HepG2 (cell line): ENCODE measurements around the gene TPI1. TPM values are rescaled to one million over a fixed set of nuclear protein-coding genes. Genes with fewer than 3 reads are reported as not detected.

ENCODE experiments used
- ARNT ChIP-seq: fragments of 450-650 bp; IDR thresholded peaks from 2 replicates; pipeline ENCODE4 v1.6.1; 2017
- ASH2L ChIP-seq: fragments of 300-600, 200-600 bp; sonication (generic); IDR thresholded peaks from 2 replicates; pipeline ENCODE4 v1.7.0; 2017; ENCODE audit warnings: low read depth, mild to moderate bottlenecking, moderate library complexity, mixed read lengths, low read length; ENCODE audit not compliant: insufficient read length
- CREM ChIP-seq, 2 experiments: sonication (generic) in 1 of 2; formaldehyde crosslinking in 1 of 2; IDR thresholded peaks; 2 replicates each; pipeline versions ENCODE4 v1.4.0 to v1.6.1; 2016 to 2020; ENCODE audit warnings: antibody characterized with exemption in 1 of 2, mild to moderate bottlenecking in 1 of 2, missing genetic modification reagents in 1 of 2
- EED ChIP-seq: sonication (generic); formaldehyde crosslinking; IDR thresholded peaks from 2 replicates; pipeline ENCODE4 v1.5.0; 2020; ENCODE audit warnings: mild to moderate bottlenecking, missing genetic modification reagents
- FOXK1 ChIP-seq: sonication (generic); formaldehyde crosslinking; IDR thresholded peaks from 2 replicates; pipeline ENCODE4 v1.4.0; 2020; ENCODE audit warnings: low read depth, missing genetic modification reagents, borderline replicate concordance
- HNRNPH1 ChIP-seq: fragments of 200-400 bp; formaldehyde crosslinking; optimal IDR thresholded peaks from 2 replicates; pipeline ENCODE3; 2017; ENCODE audit warnings: mild to moderate bottlenecking, low read depth, low read length
- MBD4 ChIP-seq: IDR thresholded peaks from 2 replicates; pipeline ENCODE4 v1.6.1; 2012; ENCODE audit warnings: low read length, inconsistent platforms, borderline replicate concordance
- SRSF9 ChIP-seq: fragments of 200-400 bp; formaldehyde crosslinking; IDR thresholded peaks from 2 replicates; pipeline ENCODE4 v1.6.1; 2018; ENCODE audit warnings: borderline replicate concordance, mild to moderate bottlenecking, low read depth, low read length; ENCODE audit not compliant: insufficient read depth, poor library complexity, severe bottlenecking
- STAT6 ChIP-seq: sonication (generic); formaldehyde crosslinking; IDR thresholded peaks from 2 replicates; pipeline ENCODE4 v1.4.0; 2020; ENCODE audit warnings: missing genetic modification reagents, mild to moderate bottlenecking, borderline replicate concordance
- YEATS4 ChIP-seq: sonication (generic); formaldehyde crosslinking; IDR thresholded peaks from 2 replicates; pipeline ENCODE4 v1.4.0; 2020; ENCODE audit warnings: missing genetic modification reagents, borderline replicate concordance
- ZNF383 ChIP-seq: sonication (generic); formaldehyde crosslinking; IDR thresholded peaks from 2 replicates; pipeline ENCODE4 v1.4.0; 2020; ENCODE audit warnings: missing genetic modification reagents, mild to moderate bottlenecking, borderline replicate concordance
- polyA plus RNA-seq, 8 experiments: library from polyadenylated mRNA; depleted of rRNA in 3 of 8; stranded (reverse) in 7 of 8; unstranded in 1 of 8; fragments of >200 nt; fragmentation: Illumina TruSeq in 4 of 8; extraction: Trizol in 4 of 8; gene quantifications; 2 replicates each; pipeline versions ENCODE4 v1.2.1 to v1.2.3, GENCODE V29; 2011 to 2016; ENCODE audit warnings: low read depth in 4 of 8, missing spikeins in 1 of 8, mixed read lengths in 1 of 8; ENCODE audit not compliant: insufficient read depth in 1 of 8
- total RNA-seq, 5 experiments: library from RNA; depleted of rRNA; stranded (reverse); fragments of >200 nt; fragmentation: Illumina TruSeq; extraction: Trizol; gene quantifications; 2 replicates each; pipeline ENCODE4 v1.2.3, GENCODE V29; 2016; ENCODE audit warnings: low read depth in 1 of 5
- TF ChIP-seq, protein P1 (sequence below): sonication (generic); formaldehyde crosslinking; IDR thresholded peaks from 2 replicates; pipeline ENCODE4 v1.4.0; 2020; ENCODE audit warnings: missing genetic modification reagents, borderline replicate concordance
- TF ChIP-seq, protein P2 (sequence below): fragments of 450-650 bp; IDR thresholded peaks from 2 replicates; pipeline ENCODE4 v1.6.1; 2016
- TF ChIP-seq, protein P3 (sequence below): sonication (generic); formaldehyde crosslinking; IDR thresholded peaks from 2 replicates; pipeline ENCODE4 v1.4.0; 2020; ENCODE audit warnings: missing genetic modification reagents, borderline replicate concordance

Gene TPI1
- total and polyA plus RNA-seq, 2 of the 13 experiments (the other 11 are each of a cell fraction or from before 2014, with no cell fraction given), result 945 to 2,535 TPM

DNA sequence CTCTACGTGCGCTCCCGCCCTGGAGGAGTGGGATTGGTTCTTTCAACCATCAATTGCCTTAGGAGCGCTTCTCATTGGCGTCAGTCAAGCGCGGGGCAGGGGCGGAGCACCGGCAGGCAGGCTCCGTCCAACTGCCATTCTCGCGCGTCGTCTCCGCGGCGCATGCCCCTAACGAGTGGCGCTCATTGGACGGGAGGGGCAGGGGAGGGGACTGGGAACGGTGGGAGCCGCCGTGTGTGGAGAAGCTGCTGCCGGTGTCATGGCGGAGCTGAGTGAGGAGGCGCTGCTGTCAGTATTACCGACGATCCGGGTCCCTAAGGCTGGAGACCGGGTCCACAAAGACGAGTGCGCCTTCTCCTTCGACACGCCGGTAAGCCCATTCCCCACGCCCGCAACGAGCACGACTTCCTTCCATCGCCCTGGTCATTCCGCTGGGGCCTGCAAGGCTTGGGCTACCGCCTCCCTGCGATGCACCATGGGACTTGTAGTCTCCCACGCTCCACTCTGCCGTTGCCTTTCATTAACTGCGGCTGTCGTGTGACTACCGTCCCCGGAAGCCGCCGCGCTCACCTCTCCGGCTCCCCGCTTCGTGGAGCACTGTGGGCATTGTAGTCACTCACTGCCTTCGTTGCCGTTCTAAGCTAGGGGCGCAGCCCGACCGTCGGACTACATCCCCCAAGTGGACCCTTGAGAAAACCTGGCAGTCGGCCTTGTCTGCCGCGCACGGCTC is 15.2 kb upstream of the TPI1 start, which contains the start of gene USP5 (continued):
- no peak for TF ChIP-seq SRSF9
- no peak for TF ChIP-seq STAT6 (CRISPR knock-in tag)
- no peak for TF ChIP-seq MBD4
- no peak for TF ChIP-seq ARNT
- TF ChIP-seq ASH2L, result peak; percentile 66
- TF ChIP-seq, protein P1, sequence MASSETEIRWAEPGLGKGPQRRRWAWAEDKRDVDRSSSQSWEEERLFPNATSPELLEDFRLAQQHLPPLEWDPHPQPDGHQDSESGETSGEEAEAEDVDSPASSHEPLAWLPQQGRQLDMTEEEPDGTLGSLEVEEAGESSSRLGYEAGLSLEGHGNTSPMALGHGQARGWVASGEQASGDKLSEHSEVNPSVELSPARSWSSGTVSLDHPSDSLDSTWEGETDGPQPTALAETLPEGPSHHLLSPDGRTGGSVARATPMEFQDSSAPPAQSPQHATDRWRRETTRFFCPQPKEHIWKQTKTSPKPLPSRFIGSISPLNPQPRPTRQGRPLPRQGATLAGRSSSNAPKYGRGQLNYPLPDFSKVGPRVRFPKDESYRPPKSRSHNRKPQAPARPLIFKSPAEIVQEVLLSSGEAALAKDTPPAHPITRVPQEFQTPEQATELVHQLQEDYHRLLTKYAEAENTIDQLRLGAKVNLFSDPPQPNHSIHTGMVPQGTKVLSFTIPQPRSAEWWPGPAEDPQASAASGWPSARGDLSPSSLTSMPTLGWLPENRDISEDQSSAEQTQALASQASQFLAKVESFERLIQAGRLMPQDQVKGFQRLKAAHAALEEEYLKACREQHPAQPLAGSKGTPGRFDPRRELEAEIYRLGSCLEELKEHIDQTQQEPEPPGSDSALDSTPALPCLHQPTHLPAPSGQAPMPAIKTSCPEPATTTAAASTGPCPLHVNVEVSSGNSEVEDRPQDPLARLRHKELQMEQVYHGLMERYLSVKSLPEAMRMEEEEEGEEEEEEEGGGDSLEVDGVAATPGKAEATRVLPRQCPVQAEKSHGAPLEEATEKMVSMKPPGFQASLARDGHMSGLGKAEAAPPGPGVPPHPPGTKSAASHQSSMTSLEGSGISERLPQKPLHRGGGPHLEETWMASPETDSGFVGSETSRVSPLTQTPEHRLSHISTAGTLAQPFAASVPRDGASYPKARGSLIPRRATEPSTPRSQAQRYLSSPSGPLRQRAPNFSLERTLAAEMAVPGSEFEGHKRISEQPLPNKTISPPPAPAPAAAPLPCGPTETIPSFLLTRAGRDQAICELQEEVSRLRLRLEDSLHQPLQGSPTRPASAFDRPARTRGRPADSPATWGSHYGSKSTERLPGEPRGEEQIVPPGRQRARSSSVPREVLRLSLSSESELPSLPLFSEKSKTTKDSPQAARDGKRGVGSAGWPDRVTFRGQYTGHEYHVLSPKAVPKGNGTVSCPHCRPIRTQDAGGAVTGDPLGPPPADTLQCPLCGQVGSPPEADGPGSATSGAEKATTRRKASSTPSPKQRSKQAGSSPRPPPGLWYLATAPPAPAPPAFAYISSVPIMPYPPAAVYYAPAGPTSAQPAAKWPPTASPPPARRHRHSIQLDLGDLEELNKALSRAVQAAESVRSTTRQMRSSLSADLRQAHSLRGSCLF (CRISPR knock-in tag), result no peak
- peak; percentile 80; the same call in 1 of the 2 replicates for TF ChIP-seq ZNF383 (CRISPR knock-in tag)
- TF ChIP-seq EED (CRISPR knock-in tag), result peak; percentile 81; the same call in 1 of the 2 replicates
- peak; percentile 67 for TF ChIP-seq YEATS4 (CRISPR knock-in tag)
- TF ChIP-seq CREM (IDR thresholded peaks at IDR 0.05), result peak; percentile 100
- TF ChIP-seq CREM (CRISPR knock-in tag; IDR thresholded peaks at IDR 0.05), result no peak
- TF ChIP-seq, protein P2, sequence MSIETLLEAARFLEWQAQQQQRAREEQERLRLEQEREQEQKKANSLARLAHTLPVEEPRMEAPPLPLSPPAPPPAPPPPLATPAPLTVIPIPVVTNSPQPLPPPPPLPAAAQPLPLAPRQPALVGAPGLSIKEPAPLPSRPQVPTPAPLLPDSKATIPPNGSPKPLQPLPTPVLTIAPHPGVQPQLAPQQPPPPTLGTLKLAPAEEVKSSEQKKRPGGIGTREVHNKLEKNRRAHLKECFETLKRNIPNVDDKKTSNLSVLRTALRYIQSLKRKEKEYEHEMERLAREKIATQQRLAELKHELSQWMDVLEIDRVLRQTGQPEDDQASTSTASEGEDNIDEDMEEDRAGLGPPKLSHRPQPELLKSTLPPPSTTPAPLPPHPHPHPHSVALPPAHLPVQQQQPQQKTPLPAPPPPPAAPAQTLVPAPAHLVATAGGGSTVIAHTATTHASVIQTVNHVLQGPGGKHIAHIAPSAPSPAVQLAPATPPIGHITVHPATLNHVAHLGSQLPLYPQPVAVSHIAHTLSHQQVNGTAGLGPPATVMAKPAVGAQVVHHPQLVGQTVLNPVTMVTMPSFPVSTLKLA, result peak; percentile 29; the same call in 1 of the 2 replicates
- TF ChIP-seq HNRNPH1, result no peak
- TF ChIP-seq FOXK1 (CRISPR knock-in tag), result peak; percentile 85
- TF ChIP-seq, protein P3, sequence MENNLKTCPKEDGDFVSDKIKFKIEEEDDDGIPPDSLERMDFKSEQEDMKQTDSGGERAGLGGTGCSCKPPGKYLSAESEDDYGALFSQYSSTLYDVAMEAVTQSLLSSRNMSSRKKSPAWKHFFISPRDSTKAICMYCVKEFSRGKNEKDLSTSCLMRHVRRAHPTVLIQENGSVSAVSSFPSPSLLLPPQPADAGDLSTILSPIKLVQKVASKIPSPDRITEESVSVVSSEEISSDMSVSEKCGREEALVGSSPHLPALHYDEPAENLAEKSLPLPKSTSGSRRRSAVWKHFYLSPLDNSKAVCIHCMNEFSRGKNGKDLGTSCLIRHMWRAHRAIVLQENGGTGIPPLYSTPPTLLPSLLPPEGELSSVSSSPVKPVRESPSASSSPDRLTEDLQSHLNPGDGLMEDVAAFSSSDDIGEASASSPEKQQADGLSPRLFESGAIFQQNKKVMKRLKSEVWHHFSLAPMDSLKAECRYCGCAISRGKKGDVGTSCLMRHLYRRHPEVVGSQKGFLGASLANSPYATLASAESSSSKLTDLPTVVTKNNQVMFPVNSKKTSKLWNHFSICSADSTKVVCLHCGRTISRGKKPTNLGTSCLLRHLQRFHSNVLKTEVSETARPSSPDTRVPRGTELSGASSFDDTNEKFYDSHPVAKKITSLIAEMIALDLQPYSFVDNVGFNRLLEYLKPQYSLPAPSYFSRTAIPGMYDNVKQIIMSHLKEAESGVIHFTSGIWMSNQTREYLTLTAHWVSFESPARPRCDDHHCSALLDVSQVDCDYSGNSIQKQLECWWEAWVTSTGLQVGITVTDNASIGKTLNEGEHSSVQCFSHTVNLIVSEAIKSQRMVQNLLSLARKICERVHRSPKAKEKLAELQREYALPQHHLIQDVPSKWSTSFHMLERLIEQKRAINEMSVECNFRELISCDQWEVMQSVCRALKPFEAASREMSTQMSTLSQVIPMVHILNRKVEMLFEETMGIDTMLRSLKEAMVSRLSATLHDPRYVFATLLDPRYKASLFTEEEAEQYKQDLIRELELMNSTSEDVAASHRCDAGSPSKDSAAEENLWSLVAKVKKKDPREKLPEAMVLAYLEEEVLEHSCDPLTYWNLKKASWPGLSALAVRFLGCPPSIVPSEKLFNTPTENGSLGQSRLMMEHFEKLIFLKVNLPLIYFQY (CRISPR knock-in tag), result no peak
